Adrenal gland (tissue), 5 donors: Measurements from ENCODE around the gene DLL3.

Source experiments
- CTCF ChIP-seq, 6 experiments: fragments of 450-650 bp in 4 of 6; fragments of 200-600 bp in 2 of 6; sonication (generic) in 1 of 6; IDR thresholded peaks; 1 replicate in 5 of 6; 2 replicates in 1 of 6; pipeline versions ENCODE4 v1.5.1 to v1.8.0; 2016 to 2021; ENCODE audit warnings: antibody characterized with exemption in 6 of 6, mild to moderate bottlenecking in 2 of 6, moderate library complexity in 1 of 6
- POLR2A ChIP-seq, 2 donors: fragments of 450-650 bp; IDR thresholded peaks; one replicate each; pipeline ENCODE4 v1.6.1; 2017; ENCODE audit warnings: antibody characterized with exemption in 2 of 2, mild to moderate bottlenecking in 2 of 2, moderate library complexity in 1 of 2
- donor health status: DM: no; HTN: no; CAD: no.

GRCh38 chr19:39497701-39497995, 1.1 kb upstream of the DLL3 start:
- no peak for TF ChIP-seq CTCF (IDR thresholded peaks at IDR 0.05)
- TF ChIP-seq POLR2A (IDR thresholded peaks at IDR 0.05), result no peak
